Measurements from ENCODE around the gene S1PR3.

DNA sequence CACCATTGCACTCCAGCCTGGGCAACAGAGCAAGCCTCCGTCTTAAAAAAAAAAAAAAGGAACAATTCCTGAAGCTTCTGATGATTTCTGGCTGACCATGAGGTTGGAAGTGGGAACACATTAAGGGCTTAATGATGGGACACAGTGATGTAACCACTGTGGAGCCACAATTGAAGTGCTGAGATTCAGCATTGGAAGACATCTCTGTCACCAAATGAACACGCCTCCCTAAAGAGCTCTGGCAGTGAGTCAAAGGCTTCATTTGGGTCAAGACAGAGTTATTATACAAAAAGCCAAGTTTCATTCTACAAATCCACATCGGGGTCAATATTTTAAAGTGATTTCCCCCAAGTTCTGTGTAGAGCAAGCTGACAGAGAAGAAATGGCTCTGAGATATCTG, 4.5 kb upstream of the S1PR3 start:
- no peak for TF ChIP-seq EZH2 (IDR thresholded peaks at IDR 0.05; ENCODE audit: insufficient read depth, poor library complexity, severe bottlenecking)
- TF ChIP-seq EZH2phosphoT487 (IDR thresholded peaks at IDR 0.05; ENCODE audit: insufficient read depth, low read depth): no peak
